Mesodermal cell (in vitro differentiated cells): ENCODE results near the gene ATP8A1.
A peak's percentile ranks its signal among the peaks of the same experiment; 100 is the strongest.

Source experiments
- H3K27ac ChIP-seq: 2 replicates; pipeline ENCODE4 v1.7.0; 2013; ENCODE audit warnings: mild to moderate bottlenecking, low read depth, low read length, moderate library complexity; ENCODE audit not compliant: severe bottlenecking
- H3K36me3 ChIP-seq: 2 replicates; pipeline ENCODE4 v1.7.1; 2013; ENCODE audit warnings: mild to moderate bottlenecking, low read length, moderate library complexity; ENCODE audit not compliant: control insufficient read depth, insufficient read depth
- H3K4me1 ChIP-seq: one replicate; pipeline ENCODE4 v1.7.1; 2013; ENCODE audit warnings: mild to moderate bottlenecking, low read length; ENCODE audit not compliant: insufficient read depth, control insufficient read depth, poor library complexity, severe bottlenecking
- H3K4me3 ChIP-seq: 2 replicates; pipeline ENCODE4 v1.7.0; 2013; ENCODE audit warnings: low read length, control low read depth, mild to moderate bottlenecking; ENCODE audit not compliant: insufficient read depth, poor library complexity, severe bottlenecking; ENCODE audit errors: extremely low read depth
- H3K9me3 ChIP-seq: 2 replicates; pipeline ENCODE4 v1.7.1; 2013; ENCODE audit warnings: mild to moderate bottlenecking, low read length, moderate library complexity; ENCODE audit not compliant: control insufficient read depth
- WGBS, 2 experiments: methylation state at CpG; one replicate each; pipeline ENCODE4 v1.1.5; 2013; ENCODE audit warnings: missing lambda C conversion rate in 2 of 2; ENCODE audit not compliant: insufficient coverage in 2 of 2; 5-methylcytosine and 5-hydroxymethylcytosine counted together

The ATP8A1 gene

GRCh38 chr4:42512226-42512625 lies 144.7 kb downstream of the ATP8A1 start:
- Histone ChIP-seq H3K27ac (no peak overlapping the region), H3K4me1 (no peaks in the 10 kb centered on the region), H3K4me3 (no peak overlapping the region), H3K9me3 (no peaks in the 10 kb centered on the region), H3K36me3 (no peaks in the 10 kb centered on the region)
- 73 to 85% methylated on average over 3 of the region's 3 CpGs for WGBS, 2 experiments

- H3K9me3 ChIP-seq, result no peaks in the 10 kb centered on the region
- no peaks in the 10 kb centered on the region for H3K4me1 ChIP-seq
- H3K36me3 ChIP-seq, result no peaks in the 10 kb centered on the region
- H3K27ac ChIP-seq, result no peak overlapping the region
- no peak overlapping the region for H3K4me3 ChIP-seq
Measured at GRCh38 chr4:42510225-42510624, 146.7 kb downstream of the ATP8A1 start.

- WGBS, 2 experiments, result 25 to 38% methylated on average over 4 to 6 of the region's 6 CpGs
- H3K4me1 ChIP-seq, result no peaks in the 10 kb centered on the region
- peak overlapping the region; percentile 46 for H3K27ac ChIP-seq
- H3K36me3 ChIP-seq, result no peaks in the 10 kb centered on the region
- no peak overlapping the region for H3K4me3 ChIP-seq
- no peaks in the 10 kb centered on the region for H3K9me3 ChIP-seq
Measured at GRCh38 chr4:42501624-42502401, 155.1 kb downstream of the ATP8A1 start.

- H3K27ac ChIP-seq, result no peak overlapping the region
- H3K9me3 ChIP-seq, result no peaks in the 10 kb centered on the region
- H3K36me3 ChIP-seq, result no peaks in the 10 kb centered on the region
- no peak overlapping the region for H3K4me3 ChIP-seq
- WGBS, 2 experiments, result 89% methylated on average over 2 of the region's 2 CpGs; no CpG with 5 or more reads in 1 of the 2 experiments
- H3K4me1 ChIP-seq, result no peaks in the 10 kb centered on the region
Measured at GRCh38 chr4:42498040-42498439, 158.9 kb downstream of the ATP8A1 start.

DNA sequence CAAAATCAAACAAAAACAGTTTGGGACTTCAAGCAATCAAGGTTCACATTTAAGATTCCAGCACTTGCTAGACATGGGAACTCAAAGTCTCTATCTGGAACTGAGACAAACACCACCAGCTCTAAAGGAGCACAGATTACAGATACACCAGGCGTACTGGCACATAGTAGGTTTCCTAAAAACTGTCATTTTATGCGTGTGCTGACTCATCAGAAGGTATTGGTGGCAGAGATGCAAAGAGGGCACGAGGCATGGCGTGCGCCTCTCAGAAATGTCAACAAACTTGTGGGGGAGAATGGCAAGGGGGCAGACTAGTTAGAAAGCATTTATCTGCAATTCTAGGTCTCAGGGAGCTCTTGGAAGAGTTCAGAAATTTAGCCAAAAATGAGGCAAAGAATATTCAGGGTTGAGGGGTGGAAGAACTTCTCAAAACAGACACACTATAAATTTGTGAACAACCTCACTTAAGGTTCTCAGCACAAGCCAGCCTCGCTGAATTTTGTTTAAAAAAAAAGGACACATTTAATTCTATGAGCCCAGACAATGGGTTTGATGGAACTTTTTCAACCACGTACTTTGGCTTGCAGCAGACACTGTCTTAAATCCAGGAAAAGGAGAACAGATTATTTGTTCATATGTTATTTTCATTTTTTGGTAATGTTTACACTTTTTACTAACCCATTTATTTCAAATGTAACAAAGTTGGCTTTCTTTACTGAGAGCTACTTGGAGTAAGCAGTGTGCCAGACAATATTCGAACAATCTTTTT lies 159.6 kb downstream of the ATP8A1 start:
- no peak overlapping the region for H3K27ac ChIP-seq
- no peaks in the 10 kb centered on the region for H3K4me1 ChIP-seq
- H3K36me3 ChIP-seq, result no peaks in the 10 kb centered on the region
- 89 to 98% methylated on average over 4 to 5 of the region's 8 CpGs for WGBS, 2 experiments
- H3K4me3 ChIP-seq, result no peak overlapping the region
- no peaks in the 10 kb centered on the region for H3K9me3 ChIP-seq

DNA sequence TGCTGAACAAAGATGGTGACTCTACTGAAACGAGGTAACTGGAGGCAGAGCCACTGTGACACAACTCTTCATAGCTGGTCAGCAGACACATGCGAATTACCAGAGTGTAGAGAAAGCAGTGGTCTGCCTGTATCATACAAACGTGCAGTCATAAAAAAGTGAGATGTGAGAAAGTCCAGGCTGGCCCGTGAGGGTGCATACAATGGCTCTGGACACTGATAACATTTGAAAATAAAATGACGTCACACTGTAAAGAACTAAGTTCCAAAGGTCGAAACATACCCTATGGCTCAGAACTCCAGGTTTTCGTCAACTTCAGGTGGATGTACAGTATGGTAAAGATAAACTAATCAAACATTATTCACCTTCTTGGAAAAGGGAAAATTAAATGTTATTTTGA lies 163.9 kb downstream of the ATP8A1 start:
- no peaks in the 10 kb centered on the region for H3K9me3 ChIP-seq
- H3K4me1 ChIP-seq, result no peaks in the 10 kb centered on the region
- 85 to 86% methylated on average over 5 of the region's 7 CpGs for WGBS, 2 experiments
- no peaks in the 10 kb centered on the region for H3K36me3 ChIP-seq
- H3K27ac ChIP-seq, result no peak overlapping the region
- H3K4me3 ChIP-seq, result no peak overlapping the region

GRCh38 chr4:42490015-42490414 lies 166.9 kb downstream of the ATP8A1 start:
- H3K4me1 ChIP-seq, result no peaks in the 10 kb centered on the region
- no peaks in the 10 kb centered on the region for H3K36me3 ChIP-seq
- no peak overlapping the region for H3K27ac ChIP-seq
- no peaks in the 10 kb centered on the region for H3K9me3 ChIP-seq
- WGBS, 2 experiments, result 88 to 90% methylated on average over 2 to 3 of the region's 3 CpGs
- H3K4me3 ChIP-seq, result no peak overlapping the region

- Histone ChIP-seq H3K4me1 (no peaks in the 10 kb centered on the region), H3K27ac (no peak overlapping the region), H3K36me3 (no peaks in the 10 kb centered on the region), H3K9me3 (no peaks in the 10 kb centered on the region), H3K4me3 (no peak overlapping the region)
- WGBS, 2 experiments, result 60 to 74% methylated on average over 1 to 4 of the region's 6 CpGs
Measured at GRCh38 chr4:42489095-42489494, 167.8 kb downstream of the ATP8A1 start.

GRCh38 chr4:42488554-42488953 lies 168.4 kb downstream of the ATP8A1 start:
- WGBS, 2 experiments, result 89 to 95% methylated on average over 3 of the region's 3 CpGs
- H3K27ac ChIP-seq, result no peak overlapping the region
- H3K4me1 ChIP-seq, result no peaks in the 10 kb centered on the region
- H3K4me3 ChIP-seq, result no peak overlapping the region
- H3K9me3 ChIP-seq, result no peaks in the 10 kb centered on the region
- no peaks in the 10 kb centered on the region for H3K36me3 ChIP-seq

GRCh38 chr4:42488114-42488513 lies 168.8 kb downstream of the ATP8A1 start:
- no peak overlapping the region for H3K27ac ChIP-seq
- H3K4me3 ChIP-seq, result no peak overlapping the region
- H3K4me1 ChIP-seq, result no peaks in the 10 kb centered on the region
- WGBS, 2 experiments, result 95 to 100% methylated on average over 2 of the region's 2 CpGs
- H3K36me3 ChIP-seq, result no peaks in the 10 kb centered on the region
- H3K9me3 ChIP-seq, result no peaks in the 10 kb centered on the region

- 86% methylated on average over 1 of the region's 1 CpG; no CpG with 5 or more reads in 1 of the 2 experiments for WGBS, 2 experiments
- no peak overlapping the region for H3K4me3 ChIP-seq
- H3K4me1 ChIP-seq, result no peaks in the 10 kb centered on the region
- H3K36me3 ChIP-seq, result no peaks in the 10 kb centered on the region
- H3K27ac ChIP-seq, result no peak overlapping the region
- no peaks in the 10 kb centered on the region for H3K9me3 ChIP-seq
Measured at GRCh38 chr4:42487230-42487629, 169.7 kb downstream of the ATP8A1 start.
